ENCODE measurements around the gene ZNF423. TPM values are rescaled to one million over a fixed set of nuclear protein-coding genes. Genes with fewer than 3 reads are reported as not detected.

The ZNF423 gene
- total RNA-seq, 1 experiment from 2014 or later: 0.49 TPM

GRCh38 chr16:49809561-49809960 lies 46.4 kb downstream of the ZNF423 start:
- CTCF ChIA-PET: no interaction called here

GRCh38 chr16:49809062-49809461 lies 46.9 kb downstream of the ZNF423 start:
- TF ChIP-seq SIN3A (IDR thresholded peaks at IDR 0.05; ENCODE audit: borderline replicate concordance, insufficient read depth, low read depth, low read length) (no peak), TCF7L2 (IDR thresholded peaks at IDR 0.05; ENCODE audit: low read depth, low read length) (no peak), CTCF (IDR thresholded peaks at IDR 0.05) (no peak), POLR2AphosphoS5 (IDR thresholded peaks at IDR 0.05; ENCODE audit: low read depth, low read length) (no peak), REST (IDR thresholded peaks at IDR 0.05; ENCODE audit: insufficient read depth in 1 of 2, low read depth in 2 of 2, low read length in 1 of 2) (no peak)
- no peaks in the 10 kb centered on the region for H3K4me1 ChIP-seq (ENCODE audit: control insufficient read depth, insufficient read depth, low read length)

More at GRCh38 chr16:49809561-49809960, 46.4 kb downstream of the ZNF423 start:
- Histone ChIP-seq H3K9me3 (ENCODE audit: control insufficient read depth, insufficient read depth, low read depth, low read length) (no peaks in the 10 kb centered on the region), H3K36me3 (ENCODE audit: control insufficient read depth, insufficient read depth, low read length) (no peaks in the 10 kb centered on the region), H3K27ac (ENCODE audit: low read length) (no peak overlapping the region), H3K27me3 (ENCODE audit: control insufficient read depth, insufficient read depth, low read length) (no peaks in the 10 kb centered on the region), H3K4me1 (ENCODE audit: control insufficient read depth, insufficient read depth, low read length) (no peaks in the 10 kb centered on the region), H3K4me3 (ENCODE audit: low read depth in 2 of 2, low read length in 2 of 2) (no peak overlapping the region)
- POLR2A ChIA-PET: no interaction called here
- TF ChIP-seq CTCF (IDR thresholded peaks at IDR 0.05) (no peak), REST (IDR thresholded peaks at IDR 0.05; ENCODE audit: insufficient read depth in 1 of 2, low read depth in 2 of 2, low read length in 1 of 2) (no peak), TCF7L2 (IDR thresholded peaks at IDR 0.05; ENCODE audit: low read depth, low read length) (no peak), SIN3A (IDR thresholded peaks at IDR 0.05; ENCODE audit: borderline replicate concordance, insufficient read depth, low read depth, low read length) (no peak), POLR2AphosphoS5 (IDR thresholded peaks at IDR 0.05; ENCODE audit: low read depth, low read length) (no peak)
- ATAC-seq: no peak
- no TSS peak for BruUV-seq (replicated peaks)
- intact Hi-C loops (cut with micrococcal nuclease; ENCODE audit: unreplicated experiment): no loop called here
- no peak for DNase-seq (ENCODE audit: low read depth, low spot score)
- in situ Hi-C loops (cut with HindIII; ENCODE audit: low pct_unique_long_range_greater_than_20kb, low sequenced_read_pairs): no loop called here

More at GRCh38 chr16:49809062-49809461, 46.9 kb downstream of the ZNF423 start:
- in situ Hi-C loops (cut with HindIII; ENCODE audit: low pct_unique_long_range_greater_than_20kb, low sequenced_read_pairs) (no loop called here), intact Hi-C loops (cut with micrococcal nuclease; ENCODE audit: unreplicated experiment) (no loop called here)
- DNase-seq (ENCODE audit: low read depth, low spot score) (no peak), ATAC-seq (no peak)
- H3K4me3 ChIP-seq (ENCODE audit: low read depth in 2 of 2, low read length in 2 of 2): no peak overlapping the region
- BruUV-seq (replicated peaks): no TSS peak
- H3K27ac ChIP-seq (ENCODE audit: low read length): no peak overlapping the region
- H3K9me3 ChIP-seq (ENCODE audit: control insufficient read depth, insufficient read depth, low read depth, low read length): no peaks in the 10 kb centered on the region
- ChIA-PET POLR2A (no interaction called here), CTCF (no interaction called here)
- no peaks in the 10 kb centered on the region for H3K27me3 ChIP-seq (ENCODE audit: control insufficient read depth, insufficient read depth, low read length)
- no peaks in the 10 kb centered on the region for H3K36me3 ChIP-seq (ENCODE audit: control insufficient read depth, insufficient read depth, low read length)
